ENCODE measurements around the gene NDFIP1.
"Not testable (repeated sequence)": the region's sequence is repeated elsewhere in the genome, so short reads cannot be mapped to it uniquely, and the experiment has no call there.

Gene NDFIP1

DNA sequence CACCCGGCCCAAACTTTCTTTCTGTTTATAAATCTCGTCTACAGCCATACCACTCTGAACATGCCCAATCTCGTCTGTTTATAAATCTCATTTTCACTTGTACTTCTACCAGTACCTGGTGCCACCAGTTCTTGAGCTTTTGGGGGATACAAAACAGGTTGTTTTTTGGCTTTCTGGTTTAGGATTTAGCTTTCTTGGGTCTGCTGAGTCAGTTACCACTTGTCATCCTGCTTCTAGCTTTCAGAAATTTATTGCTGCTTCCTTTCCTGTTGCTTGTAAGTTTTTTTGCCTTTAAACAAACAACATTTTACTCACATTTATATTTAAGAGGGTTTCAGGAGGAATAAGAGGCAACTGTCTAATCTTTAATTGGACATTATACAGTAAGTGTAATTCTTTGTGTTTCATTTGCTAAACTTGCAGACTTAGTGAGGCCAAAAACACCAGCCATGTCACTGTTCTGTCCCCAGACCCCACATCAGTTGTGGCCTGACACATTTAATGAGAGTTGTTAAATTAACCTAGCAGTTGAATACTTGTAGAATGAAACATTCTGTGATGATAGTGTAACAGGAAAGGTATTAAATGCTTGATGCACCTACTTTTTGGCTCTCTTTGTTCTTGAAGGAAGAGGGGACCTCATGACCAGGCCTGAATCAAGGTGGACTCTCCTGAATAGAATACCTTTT lies 11.8 kb downstream of the NDFIP1 start:
- DNase-seq: no peak

DNA sequence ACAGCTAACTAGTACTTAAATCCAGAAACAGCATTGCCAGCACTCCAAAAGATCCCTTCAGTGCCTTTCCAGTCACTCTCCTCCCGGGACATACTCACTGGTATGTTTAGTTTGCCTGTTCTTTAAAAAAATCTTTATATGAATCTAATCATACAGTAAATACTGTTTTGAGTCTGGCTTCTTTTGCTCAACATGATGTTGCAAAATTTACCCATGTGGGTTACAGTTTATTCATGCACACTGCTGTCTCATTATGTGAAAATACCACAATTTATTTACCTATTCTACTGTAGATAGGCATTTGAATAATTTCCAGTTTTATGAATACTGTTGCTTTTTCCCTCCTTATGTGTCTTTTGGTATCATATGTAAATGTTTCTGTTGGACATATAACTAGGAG lies 13.5 kb downstream of the NDFIP1 start:
- DNase-seq: no peak

- DNase-seq: no peak
These were observed 16.8 kb downstream of the NDFIP1 start for GRCh38 chr5:142125378-142125777.

DNA sequence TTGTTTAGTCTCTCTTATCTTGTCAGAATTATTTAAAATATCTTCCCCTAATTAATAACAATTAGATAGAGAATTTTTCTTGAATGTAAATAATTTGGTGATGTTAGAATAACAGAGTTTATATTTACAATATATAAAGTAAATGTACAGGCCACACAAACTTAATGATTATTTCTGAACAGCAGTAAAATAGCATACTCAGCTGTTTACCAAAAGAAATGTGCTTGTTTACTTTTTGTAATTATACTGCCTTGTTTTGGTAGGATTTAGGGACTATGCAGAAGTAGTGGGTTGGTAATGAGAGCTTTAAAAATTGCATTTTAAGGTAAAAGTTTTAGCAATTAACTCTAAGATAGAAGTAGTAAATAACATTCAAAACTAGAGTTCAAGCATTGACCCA lies 17.4 kb downstream of the NDFIP1 start:
- DNase-seq: no peak

- peak in 1 of 2 donors; percentile 27 for DNase-seq
These were observed 20.2 kb downstream of the NDFIP1 start for GRCh38 chr5:142128675-142129208.

- no peak for DNase-seq
These were observed 21.0 kb downstream of the NDFIP1 start for GRCh38 chr5:142129446-142130066.

DNA sequence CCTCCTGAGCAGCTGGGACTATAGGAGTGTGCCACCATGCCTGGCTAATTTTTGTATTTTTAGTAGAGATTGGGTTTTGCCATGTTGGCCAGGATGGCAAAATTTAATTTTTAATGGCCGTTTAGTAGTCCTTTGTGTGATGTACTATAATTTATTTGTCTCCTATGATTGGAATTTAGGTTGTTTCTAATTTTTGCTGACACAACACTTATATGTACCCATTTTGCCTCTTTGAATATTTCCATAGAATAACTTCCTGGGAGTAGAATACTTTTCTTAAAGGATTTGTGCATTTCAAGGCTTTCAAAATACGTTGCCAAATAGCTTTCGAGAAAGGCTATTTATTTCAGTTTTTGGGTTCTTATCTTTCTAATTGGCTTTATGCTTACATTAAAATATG lies 22.8 kb downstream of the NDFIP1 start:
- no peak for DNase-seq

GRCh38 chr5:142132916-142133315 lies 24.3 kb downstream of the NDFIP1 start:
- no peak for DNase-seq

GRCh38 chr5:142133330-142134206 lies 25.0 kb downstream of the NDFIP1 start:
- no peak for DNase-seq

DNA sequence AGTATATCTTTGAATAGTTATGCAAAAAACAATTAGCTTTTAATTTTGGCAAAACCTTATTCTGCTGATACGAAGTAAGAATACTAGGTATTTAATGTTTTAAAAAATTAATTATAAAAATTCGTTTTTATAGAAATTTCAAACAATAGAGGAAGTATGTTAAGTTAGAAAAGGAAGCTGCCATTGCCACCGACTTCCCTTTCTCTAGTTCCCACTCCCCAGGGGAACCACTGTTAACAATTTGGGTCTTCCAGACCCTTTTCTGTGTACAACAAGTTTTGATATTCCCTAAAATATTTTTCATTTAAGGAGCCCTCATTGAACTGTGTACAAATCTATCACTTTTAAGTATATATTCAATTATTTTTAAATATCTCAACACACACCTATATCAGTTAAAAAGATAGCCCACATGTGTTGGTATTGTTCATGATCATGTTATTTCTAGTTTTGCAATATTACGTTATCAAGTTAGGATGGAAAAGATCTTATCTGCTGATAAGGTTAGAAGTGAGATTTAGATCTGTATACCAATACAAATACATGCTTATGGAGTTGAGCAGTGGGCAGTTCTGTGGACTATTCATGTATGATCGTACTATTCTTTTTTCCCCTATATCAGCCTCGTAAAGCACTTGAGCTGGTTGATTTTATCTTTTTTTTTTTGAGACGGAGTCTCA lies 25.9 kb downstream of the NDFIP1 start:
- no peak for DNase-seq

GRCh38 chr5:142141463-142141862 lies 32.9 kb downstream of the NDFIP1 start:
- no peak for DNase-seq

GRCh38 chr5:142143878-142144277 lies 35.3 kb downstream of the NDFIP1 start:
- DNase-seq: peak in 1 of 2 donors; percentile 59

DNA sequence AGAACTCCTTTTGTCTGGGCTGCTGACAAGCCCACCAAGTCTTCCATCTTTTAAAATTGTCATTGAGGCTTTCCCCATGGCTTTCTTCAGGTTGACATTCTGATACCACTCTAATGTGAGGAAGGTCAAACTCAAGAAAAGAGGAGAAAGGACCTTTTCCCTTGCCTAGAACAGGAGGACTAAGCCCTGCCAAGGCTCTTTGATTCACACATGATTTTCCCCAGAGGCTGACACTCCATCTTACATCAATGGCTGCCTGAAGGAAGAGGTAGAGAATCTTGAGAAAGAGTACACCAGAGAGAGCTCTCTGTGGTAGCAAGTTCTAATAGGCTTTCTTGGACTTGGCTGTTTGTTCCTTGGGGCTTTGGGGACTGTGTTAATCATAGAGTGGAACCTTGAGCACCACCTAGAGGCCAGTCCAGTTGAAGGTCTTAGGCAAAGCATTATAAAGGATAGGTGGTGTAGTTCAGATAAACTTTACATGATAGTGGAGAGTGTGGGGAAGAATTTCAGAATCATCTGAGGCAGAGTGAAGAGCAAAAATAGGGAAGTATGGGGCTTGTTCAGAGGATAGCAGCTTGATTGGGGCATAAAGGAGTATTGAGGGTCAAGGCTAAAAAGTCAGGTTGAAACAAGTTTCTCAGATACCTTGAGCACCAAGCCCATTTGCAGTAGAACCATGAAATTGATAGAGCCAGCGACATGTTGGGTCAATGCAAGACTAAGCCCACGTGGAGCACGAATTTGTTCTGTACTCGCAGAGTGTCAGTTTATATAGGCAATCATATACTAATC lies 36.7 kb downstream of the NDFIP1 start:
- DNase-seq: peak; percentile 57 to 75

DNA sequence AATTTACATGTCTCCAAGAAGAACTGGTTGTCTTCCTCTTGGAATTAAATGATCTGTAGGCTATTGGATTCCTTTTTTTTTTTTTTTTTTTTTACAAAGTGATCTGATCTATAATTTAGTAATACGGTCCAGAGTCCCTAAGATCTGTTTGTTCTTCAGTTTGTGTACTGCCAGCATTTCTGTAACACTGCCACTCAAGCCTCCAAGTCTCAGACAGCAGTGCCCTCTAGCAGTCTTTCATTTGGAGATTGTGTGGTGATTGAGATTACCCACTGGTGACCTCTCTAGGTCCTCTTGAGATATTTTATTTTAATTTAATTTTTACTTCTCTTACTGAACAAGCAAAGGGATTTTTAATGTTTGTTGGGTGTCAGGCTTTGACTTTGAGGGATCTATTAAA lies 40.8 kb downstream of the NDFIP1 start:
- DNase-seq: no peak

GRCh38 chr5:142150431-142150830 lies 41.9 kb downstream of the NDFIP1 start:
- DNase-seq: no peak

DNA sequence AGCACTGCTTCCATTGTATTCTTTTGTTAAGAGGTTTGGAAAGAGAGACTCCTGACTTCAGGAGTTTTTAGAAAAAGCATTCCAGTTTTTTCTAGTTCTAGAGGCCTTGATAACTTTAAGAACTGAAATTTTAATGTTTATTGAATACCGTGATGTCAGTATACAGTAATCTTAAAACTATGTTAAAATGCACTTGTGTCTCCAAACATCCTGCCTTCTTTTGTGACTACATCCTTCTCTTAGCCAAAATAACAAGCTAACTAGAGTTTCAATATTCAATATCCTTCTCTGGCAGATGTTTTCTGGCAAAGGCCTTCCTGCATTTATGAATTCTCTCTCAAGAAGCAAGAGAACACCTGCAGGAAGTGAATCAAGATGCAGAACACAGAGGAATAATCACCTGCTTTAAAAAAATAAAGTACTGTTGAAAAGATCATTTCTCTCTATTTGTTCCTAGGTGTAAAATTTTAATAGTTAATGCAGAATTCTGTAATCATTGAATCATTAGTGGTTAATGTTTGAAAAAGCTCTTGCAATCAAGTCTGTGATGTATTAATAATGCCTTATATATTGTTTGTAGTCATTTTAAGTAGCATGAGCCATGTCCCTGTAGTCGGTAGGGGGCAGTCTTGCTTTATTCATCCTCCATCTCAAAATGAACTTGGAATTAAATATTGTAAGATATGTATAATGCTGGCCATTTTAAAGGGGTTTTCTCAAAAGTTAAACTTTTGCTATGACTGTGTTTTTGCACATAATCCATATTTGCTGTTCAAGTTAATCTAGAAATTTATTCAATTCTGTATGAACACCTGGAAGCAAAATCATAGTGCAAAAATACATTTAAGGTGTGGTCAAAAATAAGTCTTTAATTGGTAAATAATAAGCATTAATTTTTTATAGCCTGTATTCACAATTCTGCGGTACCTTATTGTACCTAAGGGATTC lies 43.1 kb downstream of the NDFIP1 start:
- DNase-seq: peak; percentile 53 to 74

DNA sequence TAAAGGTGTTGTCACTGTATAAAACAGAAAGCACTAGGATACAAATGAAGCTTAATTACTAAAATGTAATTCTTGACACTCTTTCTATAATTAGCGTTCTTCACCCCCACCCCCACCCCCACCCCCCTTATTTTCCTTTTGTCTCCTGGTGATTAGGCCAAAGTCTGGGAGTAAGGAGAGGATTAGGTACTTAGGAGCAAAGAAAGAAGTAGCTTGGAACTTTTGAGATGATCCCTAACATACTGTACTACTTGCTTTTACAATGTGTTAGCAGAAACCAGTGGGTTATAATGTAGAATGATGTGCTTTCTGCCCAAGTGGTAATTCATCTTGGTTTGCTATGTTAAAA lies 43.8 kb downstream of the NDFIP1 start:
- DNase-seq: no peak

DNA sequence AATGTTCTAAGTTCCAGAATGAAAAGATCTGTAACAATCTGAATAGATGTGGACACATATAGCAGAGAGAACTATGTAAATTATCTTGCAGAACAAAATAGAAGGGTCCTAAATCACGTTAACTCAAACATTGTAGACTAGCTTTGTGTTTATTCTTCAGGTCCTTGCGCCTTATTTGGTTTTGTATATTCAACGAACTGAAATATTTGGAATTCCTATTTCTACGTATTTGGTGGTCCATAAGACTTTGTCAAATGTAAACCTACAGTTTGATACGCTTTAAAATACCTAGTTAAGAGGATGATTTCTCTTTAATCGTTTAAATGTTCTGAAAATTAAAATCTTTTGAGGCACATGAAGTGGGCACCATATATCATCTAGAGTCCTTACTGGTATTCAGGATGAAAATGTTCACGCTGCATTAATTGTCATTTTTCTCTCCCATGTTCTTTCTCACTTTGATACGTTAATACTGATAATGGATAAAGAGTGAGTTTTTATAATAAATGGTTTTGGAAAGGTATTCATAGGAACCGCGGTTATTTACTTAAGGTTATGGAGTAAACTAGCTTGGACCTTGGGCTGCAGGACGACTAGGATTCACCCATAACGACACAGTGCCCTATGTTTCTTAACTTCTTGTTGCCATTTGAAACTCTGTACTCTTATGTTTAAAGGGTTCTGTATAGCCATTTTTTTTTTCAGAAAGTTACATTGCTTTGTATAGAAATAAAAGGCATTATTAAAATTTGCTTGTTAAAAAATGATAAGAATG lies 45.3 kb downstream of the NDFIP1 start:
- DNase-seq: no peak

DNA sequence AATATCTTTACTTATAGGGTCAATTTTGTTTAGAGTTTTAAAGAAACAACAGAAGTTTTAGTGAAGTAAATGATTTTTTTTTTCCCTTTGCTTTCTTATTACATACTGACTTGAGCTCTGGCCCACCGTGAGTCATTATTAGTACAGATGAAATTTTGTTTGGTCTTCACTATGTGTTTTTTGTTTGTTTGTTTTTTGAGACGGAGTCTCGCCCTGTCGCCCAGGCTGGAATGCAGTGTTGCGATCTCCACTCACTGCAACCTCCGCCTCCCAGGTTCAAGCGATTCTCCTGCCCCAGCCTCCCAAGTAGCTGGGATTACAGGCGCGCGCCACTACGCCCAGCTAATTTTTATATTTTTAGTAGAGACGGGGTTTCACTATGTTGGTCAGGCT lies 45.9 kb downstream of the NDFIP1 start:
- not testable (repeated sequence) for DNase-seq

GRCh38 chr5:142156839-142157463 lies 48.4 kb downstream of the NDFIP1 start:
- no peak for DNase-seq
